Measurements from ENCODE around the gene LMBR1L. TPM values are rescaled to one million over a fixed set of nuclear protein-coding genes. Genes with fewer than 3 reads are reported as not detected.

Gene LMBR1L
- total RNA-seq, 1 donor from 2014 or later: 86.1 TPM

- Mint-ChIP-seq H3K4me3 (ENCODE audit: unreplicated experiment) (no peak overlapping the region), H3K4me1 (ENCODE audit: unreplicated experiment) (peaks cover 28% of the 10 kb centered on the region), H3K27me3 (ENCODE audit: unreplicated experiment) (peaks cover 33% of the 10 kb centered on the region)
These were observed 16.9 kb downstream of the LMBR1L start for GRCh38 chr12:49093792-49094159.

GRCh38 chr12:49092816-49093406 lies 17.7 kb downstream of the LMBR1L start:
- Mint-ChIP-seq H3K27ac (ENCODE audit: unreplicated experiment) (no peak overlapping the region), H3K4me1 (ENCODE audit: unreplicated experiment) (peaks cover 36% of the 10 kb centered on the region), H3K36me3 (ENCODE audit: unreplicated experiment) (peaks cover 17% of the 10 kb centered on the region), H3K4me3 (ENCODE audit: unreplicated experiment) (no peak overlapping the region), H3K9me3 (ENCODE audit: unreplicated experiment) (no peaks in the 10 kb centered on the region), H3K27me3 (ENCODE audit: unreplicated experiment) (peaks cover 36% of the 10 kb centered on the region)
- no peak for TF ChIP-seq CTCF (IDR thresholded peaks at IDR 0.05)
- DNase-seq (ENCODE audit: extremely low spot score, unreplicated experiment): no peak

More at GRCh38 chr12:49093792-49094159, 16.9 kb downstream of the LMBR1L start:
- peaks cover 26% of the 10 kb centered on the region for H3K36me3 Mint-ChIP-seq (ENCODE audit: unreplicated experiment)
- no peaks in the 10 kb centered on the region for H3K9me3 Mint-ChIP-seq (ENCODE audit: unreplicated experiment)
- no peak for TF ChIP-seq CTCF (IDR thresholded peaks at IDR 0.05)
- DNase-seq (ENCODE audit: extremely low spot score, unreplicated experiment): no peak
- no peak overlapping the region for H3K27ac Mint-ChIP-seq (ENCODE audit: unreplicated experiment)

- Mint-ChIP-seq H3K9me3 (ENCODE audit: unreplicated experiment) (no peaks in the 10 kb centered on the region), H3K36me3 (ENCODE audit: unreplicated experiment) (peaks cover 10% of the 10 kb centered on the region), H3K27ac (ENCODE audit: unreplicated experiment) (no peak overlapping the region), H3K27me3 (ENCODE audit: unreplicated experiment) (peaks cover 36% of the 10 kb centered on the region), H3K4me1 (ENCODE audit: unreplicated experiment) (peaks cover 36% of the 10 kb centered on the region), H3K4me3 (ENCODE audit: unreplicated experiment) (peak overlapping the region; percentile 60)
- peak; percentile 49 for TF ChIP-seq CTCF (IDR thresholded peaks at IDR 0.05)
- no peak for DNase-seq (ENCODE audit: extremely low spot score, unreplicated experiment)
These were observed 18.4 kb downstream of the LMBR1L start for GRCh38 chr12:49092086-49092815.

- Mint-ChIP-seq H3K36me3 (ENCODE audit: unreplicated experiment) (peaks cover 8% of the 10 kb centered on the region), H3K4me3 (ENCODE audit: unreplicated experiment) (no peak overlapping the region), H3K27ac (ENCODE audit: unreplicated experiment) (no peak overlapping the region), H3K4me1 (ENCODE audit: unreplicated experiment) (peaks cover 36% of the 10 kb centered on the region), H3K27me3 (ENCODE audit: unreplicated experiment) (peaks cover 36% of the 10 kb centered on the region), H3K9me3 (ENCODE audit: unreplicated experiment) (no peaks in the 10 kb centered on the region)
- no peak for DNase-seq (ENCODE audit: extremely low spot score, unreplicated experiment)
- TF ChIP-seq CTCF (IDR thresholded peaks at IDR 0.05): no peak
These were observed 18.9 kb downstream of the LMBR1L start for GRCh38 chr12:49091836-49092085.

- DNase-seq (ENCODE audit: extremely low spot score, unreplicated experiment): no peak
- peaks cover 4% of the 10 kb centered on the region for H3K36me3 Mint-ChIP-seq (ENCODE audit: unreplicated experiment)
- H3K27me3 Mint-ChIP-seq (ENCODE audit: unreplicated experiment): peaks cover 36% of the 10 kb centered on the region
- TF ChIP-seq CTCF (IDR thresholded peaks at IDR 0.05): no peak
- H3K27ac Mint-ChIP-seq (ENCODE audit: unreplicated experiment): no peak overlapping the region
- no peaks in the 10 kb centered on the region for H3K9me3 Mint-ChIP-seq (ENCODE audit: unreplicated experiment)
- peak overlapping the region; percentile 57 for H3K4me3 Mint-ChIP-seq (ENCODE audit: unreplicated experiment)
- peaks cover 37% of the 10 kb centered on the region for H3K4me1 Mint-ChIP-seq (ENCODE audit: unreplicated experiment)
These were observed 19.4 kb downstream of the LMBR1L start for GRCh38 chr12:49091056-49091835.

All from osteocyte (in vitro differentiated cells).